ENCODE data around the gene MAX. TPM values are rescaled to one million over a fixed set of nuclear protein-coding genes. Genes with fewer than 3 reads are reported as not detected.

Gene MAX
- total RNA-seq, 1 donor from 2014 or later: 76.1 TPM

DNA sequence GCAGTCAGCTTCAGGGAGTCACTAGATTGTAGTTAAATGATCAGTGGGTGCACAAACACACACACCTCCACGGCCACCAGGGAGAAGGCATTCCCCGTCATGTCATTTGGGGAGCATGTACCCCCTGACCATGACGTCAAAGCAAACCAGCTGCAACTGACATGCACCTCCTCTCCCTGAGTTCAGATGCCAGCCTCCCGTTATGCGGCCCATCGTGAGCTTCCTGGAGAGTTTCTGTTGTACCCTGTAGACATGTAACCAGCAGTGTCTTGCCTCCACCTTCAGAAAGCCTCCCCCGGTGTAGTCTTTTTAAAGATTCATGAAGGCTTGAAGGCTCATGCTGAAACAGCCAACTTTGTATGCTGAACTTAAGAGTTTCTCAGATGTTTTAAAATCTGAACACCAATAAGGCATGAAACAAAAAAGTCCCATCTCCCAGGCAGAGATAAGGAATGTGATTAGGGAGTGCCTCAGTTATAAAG, 60.8 kb downstream of the MAX start:
- H3K27me3 Mint-ChIP-seq (ENCODE audit: unreplicated experiment): peaks cover 5% of the 10 kb centered on the region
- no peak for DNase-seq (ENCODE audit: low spot score)
- H3K4me1 Mint-ChIP-seq (ENCODE audit: unreplicated experiment): peaks cover 2% of the 10 kb centered on the region
- TF ChIP-seq, protein P1, sequence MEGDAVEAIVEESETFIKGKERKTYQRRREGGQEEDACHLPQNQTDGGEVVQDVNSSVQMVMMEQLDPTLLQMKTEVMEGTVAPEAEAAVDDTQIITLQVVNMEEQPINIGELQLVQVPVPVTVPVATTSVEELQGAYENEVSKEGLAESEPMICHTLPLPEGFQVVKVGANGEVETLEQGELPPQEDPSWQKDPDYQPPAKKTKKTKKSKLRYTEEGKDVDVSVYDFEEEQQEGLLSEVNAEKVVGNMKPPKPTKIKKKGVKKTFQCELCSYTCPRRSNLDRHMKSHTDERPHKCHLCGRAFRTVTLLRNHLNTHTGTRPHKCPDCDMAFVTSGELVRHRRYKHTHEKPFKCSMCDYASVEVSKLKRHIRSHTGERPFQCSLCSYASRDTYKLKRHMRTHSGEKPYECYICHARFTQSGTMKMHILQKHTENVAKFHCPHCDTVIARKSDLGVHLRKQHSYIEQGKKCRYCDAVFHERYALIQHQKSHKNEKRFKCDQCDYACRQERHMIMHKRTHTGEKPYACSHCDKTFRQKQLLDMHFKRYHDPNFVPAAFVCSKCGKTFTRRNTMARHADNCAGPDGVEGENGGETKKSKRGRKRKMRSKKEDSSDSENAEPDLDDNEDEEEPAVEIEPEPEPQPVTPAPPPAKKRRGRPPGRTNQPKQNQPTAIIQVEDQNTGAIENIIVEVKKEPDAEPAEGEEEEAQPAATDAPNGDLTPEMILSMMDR (IDR thresholded peaks at IDR 0.05; ENCODE audit: unreplicated experiment): no peak
- no peaks in the 10 kb centered on the region for H3K9me3 Mint-ChIP-seq (ENCODE audit: unreplicated experiment)
- H3K27ac Mint-ChIP-seq (ENCODE audit: unreplicated experiment): no peak overlapping the region
- peaks cover 13% of the 10 kb centered on the region for H3K36me3 Mint-ChIP-seq (ENCODE audit: low read depth, unreplicated experiment)
- H3K4me3 Mint-ChIP-seq (ENCODE audit: unreplicated experiment): no peak overlapping the region

DNA sequence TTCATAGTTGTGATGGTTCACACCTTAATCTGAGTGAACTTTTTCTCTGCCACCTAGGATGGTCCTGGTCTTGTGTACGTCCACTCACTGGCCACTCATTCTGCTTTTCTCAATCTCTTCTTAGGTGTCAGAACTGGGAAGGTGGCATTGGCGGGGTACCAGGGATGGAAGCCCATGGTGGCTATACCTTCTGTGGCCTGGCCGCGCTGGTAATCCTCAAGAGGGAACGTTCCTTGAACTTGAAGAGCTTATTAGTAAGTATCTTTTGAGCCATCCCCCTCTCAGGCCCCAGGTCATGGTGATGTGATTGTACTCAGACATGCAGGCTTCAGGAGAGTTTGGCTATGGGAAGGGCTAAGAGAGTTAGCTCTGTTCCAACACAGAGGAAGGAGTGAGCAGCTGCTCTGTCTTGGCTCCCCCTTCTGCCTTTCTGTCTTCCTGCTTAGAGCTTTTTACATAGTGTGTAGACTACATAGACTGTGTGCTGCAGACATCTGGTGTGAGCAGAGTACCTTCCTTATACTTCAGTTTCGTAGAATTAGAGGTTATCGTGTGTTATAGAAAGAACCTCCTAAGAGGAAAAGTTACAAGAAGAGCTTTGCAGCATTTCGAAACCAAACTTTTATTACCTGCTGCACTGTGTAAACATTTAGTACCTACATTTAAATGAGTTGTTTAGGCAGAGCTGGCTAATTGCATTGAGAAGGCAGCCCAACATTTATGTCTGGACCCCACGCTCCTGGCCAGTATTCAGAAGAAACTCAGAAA, 61.5 kb downstream of the MAX start:
- TF ChIP-seq, protein P1 (IDR thresholded peaks at IDR 0.05; ENCODE audit: unreplicated experiment): no peak
- Mint-ChIP-seq H3K27me3 (ENCODE audit: unreplicated experiment) (peaks cover 6% of the 10 kb centered on the region), H3K4me3 (ENCODE audit: unreplicated experiment) (no peak overlapping the region), H3K27ac (ENCODE audit: unreplicated experiment) (no peak overlapping the region), H3K9me3 (ENCODE audit: unreplicated experiment) (no peaks in the 10 kb centered on the region), H3K4me1 (ENCODE audit: unreplicated experiment) (peaks cover 2% of the 10 kb centered on the region), H3K36me3 (ENCODE audit: low read depth, unreplicated experiment) (peaks cover 14% of the 10 kb centered on the region)
- DNase-seq (ENCODE audit: low spot score): no peak

DNA sequence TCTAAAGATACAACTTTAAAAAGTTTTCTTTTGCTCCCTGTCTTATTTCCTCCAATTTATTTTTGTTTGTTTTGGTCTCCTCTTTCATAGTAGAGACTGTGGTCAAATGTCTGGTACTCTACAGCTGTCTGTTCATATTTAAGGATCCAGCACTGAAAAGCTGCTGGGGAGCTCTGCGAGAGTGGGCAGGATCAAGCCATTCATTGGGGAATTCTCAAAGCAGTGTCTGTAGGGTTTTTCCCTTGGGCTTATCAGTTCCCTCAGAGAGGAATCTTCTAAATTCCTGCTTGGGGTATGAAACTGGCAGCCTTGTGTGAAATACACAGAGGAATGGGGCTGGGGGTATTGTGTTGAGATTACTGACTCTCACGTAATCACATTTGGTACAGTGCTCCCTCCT, 63.4 kb downstream of the MAX start:
- H3K4me3 Mint-ChIP-seq (ENCODE audit: unreplicated experiment): no peak overlapping the region
- peaks cover 9% of the 10 kb centered on the region for H3K36me3 Mint-ChIP-seq (ENCODE audit: low read depth, unreplicated experiment)
- H3K27ac Mint-ChIP-seq (ENCODE audit: unreplicated experiment): no peak overlapping the region
- TF ChIP-seq, protein P1 (IDR thresholded peaks at IDR 0.05; ENCODE audit: unreplicated experiment): no peak
- peaks cover 2% of the 10 kb centered on the region for H3K4me1 Mint-ChIP-seq (ENCODE audit: unreplicated experiment)
- H3K9me3 Mint-ChIP-seq (ENCODE audit: unreplicated experiment): no peaks in the 10 kb centered on the region
- DNase-seq (ENCODE audit: low spot score): no peak
- peaks cover 6% of the 10 kb centered on the region for H3K27me3 Mint-ChIP-seq (ENCODE audit: unreplicated experiment)

DNA sequence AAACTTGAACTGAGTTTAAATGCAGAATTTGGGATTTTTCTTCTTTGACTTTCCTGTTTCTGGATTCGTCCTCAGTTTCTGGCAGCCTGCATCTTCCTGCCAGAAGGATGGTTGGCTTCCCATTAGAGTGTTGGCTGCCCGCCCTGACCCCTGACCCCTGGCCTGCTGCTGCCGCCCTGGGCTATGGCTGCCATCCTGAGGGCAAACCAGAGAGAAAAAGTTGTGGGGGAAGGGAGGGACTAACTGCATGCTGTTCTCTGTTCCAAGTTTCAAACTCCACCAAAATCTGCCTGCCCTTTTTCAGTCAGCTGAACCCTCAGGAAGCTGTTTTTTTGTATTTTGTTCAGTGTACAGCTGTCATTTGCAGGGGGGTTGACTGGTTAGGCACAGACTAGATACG, 67.3 kb downstream of the MAX start:
- Mint-ChIP-seq H3K27me3 (ENCODE audit: unreplicated experiment) (peaks cover 4% of the 10 kb centered on the region), H3K4me1 (ENCODE audit: unreplicated experiment) (peaks cover 2% of the 10 kb centered on the region)

DNA sequence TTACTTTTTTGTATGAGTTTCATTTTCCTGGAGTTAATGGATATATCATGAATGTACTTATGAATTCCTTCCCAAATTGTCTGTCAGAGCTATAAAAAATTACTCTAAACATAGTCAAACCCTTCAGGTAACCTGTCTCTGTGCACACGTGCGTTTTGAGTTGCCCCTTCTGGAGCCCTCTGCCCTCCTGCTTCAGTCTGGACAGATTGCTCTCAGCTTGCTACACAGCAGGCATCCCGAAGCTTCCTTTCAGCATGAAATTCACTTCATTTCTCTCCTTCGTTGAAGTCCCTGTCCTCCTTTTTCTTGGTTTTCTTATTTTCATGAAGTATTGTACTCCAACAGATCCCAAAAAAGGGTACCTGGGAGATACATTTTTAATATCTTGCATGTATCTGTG, 68.3 kb downstream of the MAX start:
- Mint-ChIP-seq H3K4me3 (ENCODE audit: unreplicated experiment) (no peak overlapping the region), H3K27me3 (ENCODE audit: unreplicated experiment) (peaks cover 4% of the 10 kb centered on the region), H3K36me3 (ENCODE audit: low read depth, unreplicated experiment) (peaks cover 15% of the 10 kb centered on the region), H3K27ac (ENCODE audit: unreplicated experiment) (no peak overlapping the region), H3K9me3 (ENCODE audit: unreplicated experiment) (no peaks in the 10 kb centered on the region), H3K4me1 (ENCODE audit: unreplicated experiment) (peaks cover 2% of the 10 kb centered on the region)
- TF ChIP-seq, protein P1 (IDR thresholded peaks at IDR 0.05; ENCODE audit: unreplicated experiment): no peak
- DNase-seq (ENCODE audit: low spot score): no peak

More for the DNA sequence above, 67.3 kb downstream of the MAX start:
- no peak overlapping the region for H3K27ac Mint-ChIP-seq (ENCODE audit: unreplicated experiment)
- peaks cover 9% of the 10 kb centered on the region for H3K36me3 Mint-ChIP-seq (ENCODE audit: low read depth, unreplicated experiment)
- TF ChIP-seq, protein P1 (IDR thresholded peaks at IDR 0.05; ENCODE audit: unreplicated experiment): no peak
- no peak overlapping the region for H3K4me3 Mint-ChIP-seq (ENCODE audit: unreplicated experiment)
- DNase-seq (ENCODE audit: low spot score): no peak
- H3K9me3 Mint-ChIP-seq (ENCODE audit: unreplicated experiment): no peaks in the 10 kb centered on the region

All from endothelial cell (in vitro differentiated cells).